ENCODE measurements around the gene LPP. TPM values are rescaled to one million over a fixed set of nuclear protein-coding genes. Genes with fewer than 3 reads are reported as not detected.
A peak's percentile ranks its signal among the peaks of the same experiment; 100 is the strongest.

Gene LPP
- total and polyA plus RNA-seq, 5 donors from 2014 or later, result 14.5 to 102 (median 21.7) TPM

- peaks cover 0 to 2% (median 0%) of the 10 kb centered on the region in 7 donors for H3K9me3 Mint-ChIP-seq
- H3K4me1 Mint-ChIP-seq, result peaks cover 0 to 22% (median 3%) of the 10 kb centered on the region in 4 donors
- no peak overlapping the region for H3K4me3 Mint-ChIP-seq
- H3K27ac Mint-ChIP-seq, result no peak overlapping the region
- H3K36me3 ChIP-seq (ENCODE audit: control insufficient read depth, insufficient read depth, low read length), result peaks cover 5% of the 10 kb centered on the region
- no peak overlapping the region for H3K4me3 ChIP-seq (ENCODE audit: low read depth, low read length)
- no peaks in the 10 kb centered on the region for H3K27me3 Mint-ChIP-seq
- H3K9me3 ChIP-seq (ENCODE audit: control insufficient read depth in 2 of 2, low read length in 2 of 2), result no peaks in the 10 kb centered on the region
- no peak overlapping the region for H3K27ac ChIP-seq (ENCODE audit: insufficient read depth, low read length, poor library complexity, severe bottlenecking)
- no peak for DNase-seq
- H3K27me3 ChIP-seq (ENCODE audit: control insufficient read depth, insufficient read depth, low read length), result no peaks in the 10 kb centered on the region
- H3K4me1 ChIP-seq (ENCODE audit: control insufficient read depth, insufficient read depth, low read length, poor library complexity, severe bottlenecking), result no peaks in the 10 kb centered on the region
- no peak for ATAC-seq (ENCODE audit: low read depth in 2 of 2)
- peaks cover 20% of the 10 kb centered on the region for H3K36me3 Mint-ChIP-seq
Observed at GRCh38 chr3:188259191-188259590, 105.2 kb downstream of the LPP start.

GRCh38 chr3:188259596-188259995, 105.6 kb downstream of the LPP start:
- Mint-ChIP-seq H3K9me3 (peaks cover 0 to 2% (median 0%) of the 10 kb centered on the region in 7 donors), H3K27me3 (no peaks in the 10 kb centered on the region), H3K4me1 (peaks cover 0 to 21% (median 3%) of the 10 kb centered on the region in 4 donors), H3K27ac (no peak overlapping the region), H3K36me3 (peaks cover 20% of the 10 kb centered on the region), H3K4me3 (no peak overlapping the region)
- DNase-seq (no peak), ATAC-seq (ENCODE audit: low read depth in 2 of 2) (no peak)
- Histone ChIP-seq H3K4me1 (ENCODE audit: control insufficient read depth, insufficient read depth, low read length, poor library complexity, severe bottlenecking) (no peaks in the 10 kb centered on the region), H3K9me3 (ENCODE audit: control insufficient read depth in 2 of 2, low read length in 2 of 2) (no peaks in the 10 kb centered on the region), H3K4me3 (ENCODE audit: low read depth, low read length) (no peak overlapping the region), H3K36me3 (ENCODE audit: control insufficient read depth, insufficient read depth, low read length) (peaks cover 5% of the 10 kb centered on the region), H3K27me3 (ENCODE audit: control insufficient read depth, insufficient read depth, low read length) (no peaks in the 10 kb centered on the region), H3K27ac (ENCODE audit: insufficient read depth, low read length, poor library complexity, severe bottlenecking) (no peak overlapping the region)

GRCh38 chr3:188261011-188261410, 107.1 kb downstream of the LPP start:
- peaks cover 0 to 19% (median 3%) of the 10 kb centered on the region in 4 donors for H3K4me1 Mint-ChIP-seq
- H3K27ac Mint-ChIP-seq, result peak overlapping the region in 1 of 3 donors; percentile 26
- no peaks in the 10 kb centered on the region for H3K27me3 Mint-ChIP-seq
- peaks cover 14% of the 10 kb centered on the region for H3K36me3 Mint-ChIP-seq
- Histone ChIP-seq H3K4me3 (ENCODE audit: low read depth, low read length) (no peak overlapping the region), H3K27me3 (ENCODE audit: control insufficient read depth, insufficient read depth, low read length) (no peaks in the 10 kb centered on the region), H3K4me1 (ENCODE audit: control insufficient read depth, insufficient read depth, low read length, poor library complexity, severe bottlenecking) (no peaks in the 10 kb centered on the region), H3K36me3 (ENCODE audit: control insufficient read depth, insufficient read depth, low read length) (no peaks in the 10 kb centered on the region), H3K27ac (ENCODE audit: insufficient read depth, low read length, poor library complexity, severe bottlenecking) (no peak overlapping the region), H3K9me3 (ENCODE audit: control insufficient read depth in 2 of 2, low read length in 2 of 2) (no peaks in the 10 kb centered on the region)
- no peak for DNase-seq
- no peak for ATAC-seq (ENCODE audit: low read depth in 2 of 2)
- no peaks in the 10 kb centered on the region for H3K9me3 Mint-ChIP-seq
- no peak overlapping the region for H3K4me3 Mint-ChIP-seq

- no peak overlapping the region for H3K27ac ChIP-seq (ENCODE audit: insufficient read depth, low read length, poor library complexity, severe bottlenecking)
Observed at GRCh38 chr3:188262488-188262887, 108.5 kb downstream of the LPP start.

GRCh38 chr3:188262913-188263683, 109.1 kb downstream of the LPP start:
- Histone ChIP-seq H3K4me3 (ENCODE audit: low read depth, low read length) (no peak overlapping the region), H3K36me3 (ENCODE audit: control insufficient read depth, insufficient read depth, low read length) (no peaks in the 10 kb centered on the region), H3K9me3 (ENCODE audit: control insufficient read depth in 2 of 2, low read length in 2 of 2) (no peaks in the 10 kb centered on the region), H3K4me1 (ENCODE audit: control insufficient read depth, insufficient read depth, low read length, poor library complexity, severe bottlenecking) (no peaks in the 10 kb centered on the region), H3K27ac (ENCODE audit: insufficient read depth, low read length, poor library complexity, severe bottlenecking) (no peak overlapping the region), H3K27me3 (ENCODE audit: control insufficient read depth, insufficient read depth, low read length) (no peaks in the 10 kb centered on the region)
- Mint-ChIP-seq H3K27me3 (no peaks in the 10 kb centered on the region), H3K9me3 (no peaks in the 10 kb centered on the region), H3K4me1 (peaks cover 0 to 15% (median 9%) of the 10 kb centered on the region in 4 donors), H3K36me3 (peaks cover 13% of the 10 kb centered on the region), H3K4me3 (no peak overlapping the region), H3K27ac (peak overlapping the region in 1 of 3 donors; percentile 16)
- ATAC-seq (ENCODE audit: low read depth in 2 of 2) (no peak), DNase-seq (no peak)

More at GRCh38 chr3:188262488-188262887, 108.5 kb downstream of the LPP start:
- no peak overlapping the region for H3K4me3 ChIP-seq (ENCODE audit: low read depth, low read length)
- H3K27ac Mint-ChIP-seq, result peak overlapping the region in 1 of 3 donors; percentile 16
- no peaks in the 10 kb centered on the region for H3K9me3 Mint-ChIP-seq
- no peaks in the 10 kb centered on the region for H3K9me3 ChIP-seq (ENCODE audit: control insufficient read depth in 2 of 2, low read length in 2 of 2)
- no peaks in the 10 kb centered on the region for H3K4me1 ChIP-seq (ENCODE audit: control insufficient read depth, insufficient read depth, low read length, poor library complexity, severe bottlenecking)
- ATAC-seq (ENCODE audit: low read depth in 2 of 2), result no peak
- H3K36me3 ChIP-seq (ENCODE audit: control insufficient read depth, insufficient read depth, low read length), result no peaks in the 10 kb centered on the region
- H3K4me3 Mint-ChIP-seq, result no peak overlapping the region
- peaks cover 14% of the 10 kb centered on the region for H3K36me3 Mint-ChIP-seq
- DNase-seq, result no peak
- H3K4me1 Mint-ChIP-seq, result peaks cover 0 to 16% (median 7%) of the 10 kb centered on the region in 4 donors
- H3K27me3 Mint-ChIP-seq, result no peaks in the 10 kb centered on the region
- H3K27me3 ChIP-seq (ENCODE audit: control insufficient read depth, insufficient read depth, low read length), result no peaks in the 10 kb centered on the region

GRCh38 chr3:188264226-188265207, 110.6 kb downstream of the LPP start:
- Mint-ChIP-seq H3K36me3 (peaks cover 2% of the 10 kb centered on the region), H3K4me3 (no peak overlapping the region), H3K9me3 (no peaks in the 10 kb centered on the region), H3K27ac (no peak overlapping the region), H3K27me3 (no peaks in the 10 kb centered on the region), H3K4me1 (peaks cover 0 to 11% (median 9%) of the 10 kb centered on the region in 4 donors)
- H3K9me3 ChIP-seq (ENCODE audit: control insufficient read depth in 2 of 2, low read length in 2 of 2), result no peaks in the 10 kb centered on the region
- ATAC-seq (ENCODE audit: low read depth in 2 of 2) (no peak), DNase-seq (no peak)
- H3K27me3 ChIP-seq (ENCODE audit: control insufficient read depth, insufficient read depth, low read length), result no peaks in the 10 kb centered on the region
- H3K27ac ChIP-seq (ENCODE audit: insufficient read depth, low read length, poor library complexity, severe bottlenecking), result no peak overlapping the region
- H3K36me3 ChIP-seq (ENCODE audit: control insufficient read depth, insufficient read depth, low read length), result no peaks in the 10 kb centered on the region
- no peak overlapping the region for H3K4me3 ChIP-seq (ENCODE audit: low read depth, low read length)
- H3K4me1 ChIP-seq (ENCODE audit: control insufficient read depth, insufficient read depth, low read length, poor library complexity, severe bottlenecking), result no peaks in the 10 kb centered on the region

- Mint-ChIP-seq H3K4me3 (no peak overlapping the region), H3K36me3 (peaks cover 7% of the 10 kb centered on the region), H3K4me1 (peaks cover 0 to 29% (median 18%) of the 10 kb centered on the region in 4 donors), H3K27me3 (no peaks in the 10 kb centered on the region), H3K9me3 (no peaks in the 10 kb centered on the region), H3K27ac (no peak overlapping the region)
- ATAC-seq (ENCODE audit: low read depth in 2 of 2), result no peak
- H3K4me1 ChIP-seq (ENCODE audit: control insufficient read depth, insufficient read depth, low read length, poor library complexity, severe bottlenecking), result no peaks in the 10 kb centered on the region
- no peak overlapping the region for H3K27ac ChIP-seq (ENCODE audit: insufficient read depth, low read length, poor library complexity, severe bottlenecking)
- H3K4me3 ChIP-seq (ENCODE audit: low read depth, low read length), result no peak overlapping the region
- H3K27me3 ChIP-seq (ENCODE audit: control insufficient read depth, insufficient read depth, low read length), result no peaks in the 10 kb centered on the region
- H3K36me3 ChIP-seq (ENCODE audit: control insufficient read depth, insufficient read depth, low read length), result no peaks in the 10 kb centered on the region
- DNase-seq, result no peak
- no peaks in the 10 kb centered on the region for H3K9me3 ChIP-seq (ENCODE audit: control insufficient read depth in 2 of 2, low read length in 2 of 2)
Observed at GRCh38 chr3:188266562-188267274, 112.8 kb downstream of the LPP start.

Data from CD4-positive, CD25-positive, alpha-beta regulatory T cell (primary cell).